Measurements from ENCODE around the gene ZNF423.

DNA sequence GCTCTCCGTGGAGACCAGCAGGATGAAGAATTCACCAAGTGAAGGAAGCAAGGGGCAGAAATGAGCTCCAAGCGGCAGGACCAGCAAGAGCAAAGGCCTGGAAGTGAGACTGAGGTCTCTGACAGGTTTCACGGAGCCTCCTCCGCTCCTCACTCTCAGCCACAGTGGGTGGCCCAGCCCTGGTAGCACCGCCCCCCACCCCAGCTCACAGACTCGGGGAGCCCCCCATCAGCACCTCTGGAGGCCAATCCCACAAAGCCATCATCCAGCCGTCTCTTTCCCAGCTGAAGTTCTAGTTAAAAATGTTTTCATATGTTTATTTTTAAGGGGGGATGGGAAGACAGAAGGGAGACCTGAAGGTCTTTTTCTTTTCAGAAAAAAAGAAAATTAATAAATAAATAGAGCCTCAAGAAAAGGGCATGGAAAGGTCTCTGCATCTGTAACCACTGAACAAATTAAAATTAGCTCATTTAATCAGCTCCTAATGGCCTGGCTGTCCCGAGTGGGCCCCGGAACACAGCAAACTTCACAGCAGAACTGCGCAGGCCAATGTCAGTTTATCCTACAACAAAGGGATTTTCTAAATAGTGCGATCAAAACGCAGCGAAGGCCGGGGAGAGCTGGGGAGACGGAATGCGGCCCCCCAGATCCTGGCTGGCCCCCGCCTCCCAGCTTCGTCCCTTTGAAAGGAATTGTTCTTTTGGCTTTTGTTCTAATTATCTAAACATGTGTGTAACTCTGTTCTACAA, 190.3 kb downstream of the ZNF423 start:
- no peak for TF ChIP-seq EZH2 (IDR thresholded peaks at IDR 0.05; ENCODE audit: borderline replicate concordance, low read length)
- TF ChIP-seq, protein P1, sequence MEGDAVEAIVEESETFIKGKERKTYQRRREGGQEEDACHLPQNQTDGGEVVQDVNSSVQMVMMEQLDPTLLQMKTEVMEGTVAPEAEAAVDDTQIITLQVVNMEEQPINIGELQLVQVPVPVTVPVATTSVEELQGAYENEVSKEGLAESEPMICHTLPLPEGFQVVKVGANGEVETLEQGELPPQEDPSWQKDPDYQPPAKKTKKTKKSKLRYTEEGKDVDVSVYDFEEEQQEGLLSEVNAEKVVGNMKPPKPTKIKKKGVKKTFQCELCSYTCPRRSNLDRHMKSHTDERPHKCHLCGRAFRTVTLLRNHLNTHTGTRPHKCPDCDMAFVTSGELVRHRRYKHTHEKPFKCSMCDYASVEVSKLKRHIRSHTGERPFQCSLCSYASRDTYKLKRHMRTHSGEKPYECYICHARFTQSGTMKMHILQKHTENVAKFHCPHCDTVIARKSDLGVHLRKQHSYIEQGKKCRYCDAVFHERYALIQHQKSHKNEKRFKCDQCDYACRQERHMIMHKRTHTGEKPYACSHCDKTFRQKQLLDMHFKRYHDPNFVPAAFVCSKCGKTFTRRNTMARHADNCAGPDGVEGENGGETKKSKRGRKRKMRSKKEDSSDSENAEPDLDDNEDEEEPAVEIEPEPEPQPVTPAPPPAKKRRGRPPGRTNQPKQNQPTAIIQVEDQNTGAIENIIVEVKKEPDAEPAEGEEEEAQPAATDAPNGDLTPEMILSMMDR (conservative IDR thresholded peaks at IDR 0.05 in 1 of 2, IDR thresholded peaks at IDR 0.05 in 1 of 2; ENCODE audit: extremely low read depth in 1 of 2, insufficient read depth in 1 of 2, low read depth in 1 of 2, low read length in 2 of 2), result no peak
